Neuronal stem cell (in vitro differentiated cells): ENCODE data around the gene NLGN1.

Experiments
- DNase-seq: peaks from one replicate; pipeline ENCODE4 v3.0.0-alpha.2; 2013; ENCODE audit warnings: low spot score
- H2AFZ ChIP-seq: one replicate; pipeline ENCODE4 v1.6.1; 2013; ENCODE audit warnings: mild to moderate bottlenecking, low read length, inconsistent platforms
- H2AK5ac ChIP-seq: 2 replicates; pipeline ENCODE4 v1.6.1; 2013; ENCODE audit warnings: low read depth, mild to moderate bottlenecking, inconsistent platforms, low read length, moderate library complexity, mixed read lengths
- H2BK120ac ChIP-seq: 2 replicates; pipeline ENCODE4 v1.6.1; 2013; ENCODE audit warnings: low read depth, mild to moderate bottlenecking, inconsistent platforms, low read length, moderate library complexity, mixed read lengths
- H2BK12ac ChIP-seq: one replicate; pipeline ENCODE4 v1.6.1; 2013; ENCODE audit warnings: low read length, inconsistent platforms
- H2BK15ac ChIP-seq: 2 replicates; pipeline ENCODE4 v1.6.1; 2013; ENCODE audit warnings: mild to moderate bottlenecking, low read length, inconsistent platforms, mixed read lengths
- H2BK5ac ChIP-seq: one replicate; pipeline ENCODE4 v1.6.1; 2013; ENCODE audit warnings: inconsistent platforms, mild to moderate bottlenecking, low read length, moderate library complexity
- H3K14ac ChIP-seq: one replicate; pipeline ENCODE4 v1.6.1; 2013; ENCODE audit warnings: low read length, inconsistent platforms
- H3K18ac ChIP-seq: 2 replicates; pipeline ENCODE4 v1.6.1; 2013; ENCODE audit warnings: low read length, inconsistent platforms
- H3K23ac ChIP-seq: 2 replicates; pipeline ENCODE4 v1.6.1; 2013; ENCODE audit warnings: low read depth, mild to moderate bottlenecking, mixed read lengths, low read length, inconsistent platforms; ENCODE audit not compliant: poor library complexity
- H3K27ac ChIP-seq: replicated peaks from 3 replicates; pipeline ENCODE4 v1.5.1; 2013; ENCODE audit warnings: low read length, inconsistent platforms
- H3K27me3 ChIP-seq, 3 experiments: 2 replicates each; pipeline ENCODE4 v1.6.1; 2013; ENCODE audit warnings: low read length in 3 of 3, mild to moderate bottlenecking in 2 of 3, inconsistent platforms in 1 of 3, low read depth in 1 of 3, mixed read lengths in 1 of 3, moderate library complexity in 1 of 3; ENCODE audit not compliant: control insufficient read depth in 3 of 3, insufficient read depth in 3 of 3
- H3K36me3 ChIP-seq, 2 donors: replicated peaks in 1 of 2; 2 replicates each; pipeline ENCODE4 v1.6.1; 2013; ENCODE audit warnings: low read length in 2 of 2; ENCODE audit not compliant: control insufficient read depth in 2 of 2, insufficient read depth in 2 of 2
- H3K4ac ChIP-seq: 2 replicates; pipeline ENCODE4 v1.6.1; 2013; ENCODE audit warnings: inconsistent platforms, mild to moderate bottlenecking, low read length, moderate library complexity
- H3K4me1 ChIP-seq, 2 donors: 1 replicate in 1 of 2; 2 replicates in 1 of 2; pipeline ENCODE4 v1.6.1; 2013; ENCODE audit warnings: low read length in 2 of 2, low read depth in 1 of 2; ENCODE audit not compliant: control insufficient read depth in 2 of 2, insufficient read depth in 1 of 2
- H3K4me2 ChIP-seq: one replicate; pipeline ENCODE4 v1.6.1; 2013; ENCODE audit warnings: mild to moderate bottlenecking, low read length, inconsistent platforms; ENCODE audit not compliant: insufficient read depth, poor library complexity, severe bottlenecking
- H3K4me3 ChIP-seq, 2 donors: 2 replicates each; pipeline ENCODE4 v1.5.1; 2013; ENCODE audit warnings: low read length in 2 of 2, mild to moderate bottlenecking in 2 of 2, inconsistent platforms in 1 of 2, moderate library complexity in 1 of 2
- H3K79me1 ChIP-seq: one replicate; pipeline ENCODE4 v1.6.1; 2013; ENCODE audit warnings: low read depth, mild to moderate bottlenecking, inconsistent platforms, low read length, moderate library complexity
- H3K9ac ChIP-seq: one replicate; pipeline ENCODE4 v1.6.1; 2013; ENCODE audit warnings: mild to moderate bottlenecking, low read depth, low read length, inconsistent platforms; ENCODE audit not compliant: poor library complexity
- H3K9me3 ChIP-seq, 2 donors: replicated peaks in 1 of 2; 2 replicates each; pipeline versions ENCODE3 to v1.6.1; 2013; ENCODE audit warnings: low read length in 2 of 2, mild to moderate bottlenecking in 2 of 2, inconsistent platforms in 1 of 2, low read depth in 1 of 2, mixed read lengths in 1 of 2, moderate library complexity in 1 of 2; ENCODE audit not compliant: control insufficient read depth in 2 of 2, insufficient read depth in 1 of 2
- H4K8ac ChIP-seq: one replicate; pipeline ENCODE4 v1.6.1; 2013; ENCODE audit warnings: low read depth, mild to moderate bottlenecking, inconsistent platforms, low read length, moderate library complexity
- H4K91ac ChIP-seq: one replicate; pipeline ENCODE4 v1.6.1; 2013; ENCODE audit warnings: low read length, low read depth, mild to moderate bottlenecking, inconsistent platforms; ENCODE audit not compliant: poor library complexity
- WGBS, 2 donors: extraction: QIAGEN DNeasy Blood & Tissue Kit; methylation state at CpG; one replicate each; pipeline ENCODE4 v1.1.7; 2013; ENCODE audit warnings: missing lambda C conversion rate in 2 of 2, mixed read lengths in 1 of 2; ENCODE audit not compliant: insufficient read length in 2 of 2, insufficient replicate concordance in 1 of 2; ENCODE audit errors: extremely low coverage in 2 of 2; 5-methylcytosine and 5-hydroxymethylcytosine counted together

NLGN1 gene

DNA sequence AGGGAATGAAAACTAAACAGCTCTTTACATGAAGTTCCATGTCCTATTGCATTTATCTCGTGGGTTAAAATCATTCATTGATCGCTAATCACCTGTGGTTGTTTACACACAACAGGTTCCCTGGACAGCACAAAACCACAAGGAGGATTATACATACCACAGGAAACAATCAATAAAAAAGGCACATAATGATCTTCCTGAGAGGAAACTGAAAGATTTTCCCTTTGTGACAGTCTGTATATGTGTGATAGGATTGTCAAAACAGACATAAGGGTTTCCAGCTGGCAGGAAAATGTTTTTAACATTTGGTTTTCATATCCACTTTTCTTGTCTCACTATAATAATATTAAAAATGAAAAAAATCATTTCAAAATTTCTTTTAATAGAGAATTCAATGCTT is 541.8 kb downstream of the NLGN1 start:
- WGBS, 2 donors = no CpG with 5 or more reads among the region's 2 CpGs

DNA sequence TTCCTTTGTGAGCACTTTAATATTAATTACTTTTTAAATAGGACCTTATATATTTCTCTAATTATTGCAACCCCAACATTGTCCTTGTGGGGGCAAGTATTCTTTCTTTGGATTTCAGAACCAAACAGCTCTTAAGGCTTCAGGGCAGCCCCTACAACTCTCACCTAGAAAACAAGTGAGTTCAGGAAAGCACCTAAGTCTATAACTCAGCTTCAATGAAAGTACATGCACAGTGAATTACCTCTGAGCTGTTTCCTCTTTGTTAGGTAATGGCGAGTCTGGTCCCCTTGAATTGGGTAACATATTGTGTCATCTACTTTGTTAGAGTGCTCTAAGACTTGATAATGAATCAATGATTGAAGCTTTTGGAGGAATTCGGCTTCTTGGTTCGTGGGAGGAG is 545.7 kb downstream of the NLGN1 start:
- Histone ChIP-seq H4K8ac (no peak overlapping the region), H2BK120ac (no peak overlapping the region), H2BK15ac (no peak overlapping the region), H3K4me1 (peaks cover 12 to 13% of the 10 kb centered on the region in 2 donors), H2AFZ (no peak overlapping the region), H3K4ac (no peak overlapping the region), H3K23ac (no peak overlapping the region), H3K18ac (no peak overlapping the region), H3K27ac (no peak overlapping the region), H3K79me1 (no peaks in the 10 kb centered on the region), H3K9me3 (no peaks in the 10 kb centered on the region), H2BK12ac (no peak overlapping the region), H2BK5ac (no peak overlapping the region), H3K4me3 (no peak overlapping the region), H3K36me3 (no peaks in the 10 kb centered on the region), H3K27me3 (no peaks in the 10 kb centered on the region), H2AK5ac (no peak overlapping the region), H3K4me2 (no peak overlapping the region), H3K14ac (no peak overlapping the region), H4K91ac (no peak overlapping the region), H3K9ac (no peak overlapping the region)
- no CpG with 5 or more reads among the region's 3 CpGs for WGBS, 2 donors
- DNase-seq = no peak

More for the DNA sequence above, 541.8 kb downstream of the NLGN1 start:
- Histone ChIP-seq H3K18ac (no peak overlapping the region), H2BK15ac (no peak overlapping the region), H4K8ac (no peak overlapping the region), H2BK5ac (no peak overlapping the region), H3K4me1 (peaks cover 7 to 13% of the 10 kb centered on the region in 2 donors), H3K79me1 (no peaks in the 10 kb centered on the region), H3K36me3 (no peaks in the 10 kb centered on the region), H2BK120ac (no peak overlapping the region), H3K9me3 (no peaks in the 10 kb centered on the region), H2BK12ac (no peak overlapping the region), H3K9ac (no peak overlapping the region), H3K4ac (no peak overlapping the region), H3K4me2 (no peak overlapping the region), H3K14ac (no peak overlapping the region), H3K23ac (no peak overlapping the region), H3K4me3 (no peak overlapping the region), H3K27me3 (no peaks in the 10 kb centered on the region), H3K27ac (no peak overlapping the region), H4K91ac (no peak overlapping the region), H2AK5ac (no peak overlapping the region), H2AFZ (no peak overlapping the region)
- no peak for DNase-seq

DNA sequence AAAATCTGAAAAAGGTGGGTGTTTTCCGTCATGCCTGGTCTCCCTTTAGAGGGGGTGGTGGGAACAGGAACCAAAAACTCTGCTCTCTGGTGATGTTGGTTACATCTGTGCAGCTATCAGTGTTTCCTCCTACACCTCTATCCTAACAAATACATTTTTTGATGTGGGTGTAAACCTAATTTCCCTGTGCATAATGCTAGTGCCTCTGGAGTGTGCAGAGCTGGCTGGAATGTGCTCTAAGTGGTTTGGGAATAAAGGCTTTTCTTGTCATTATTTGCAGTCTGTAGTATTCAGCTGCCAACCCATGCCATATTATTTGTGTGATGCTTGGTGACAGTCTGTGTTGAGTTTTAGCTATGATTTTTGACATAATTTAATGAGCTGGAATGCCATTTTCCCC is 547.6 kb downstream of the NLGN1 start:
- no peak overlapping the region for H3K14ac ChIP-seq
- H4K91ac ChIP-seq = no peak overlapping the region
- H3K4ac ChIP-seq = no peak overlapping the region
- H2BK12ac ChIP-seq = no peak overlapping the region
- no peak overlapping the region for H3K4me3 ChIP-seq
- H3K79me1 ChIP-seq = no peaks in the 10 kb centered on the region
- no peaks in the 10 kb centered on the region for H3K36me3 ChIP-seq
- no peak overlapping the region for H2AFZ ChIP-seq
- no peak overlapping the region for H3K23ac ChIP-seq
- H2AK5ac ChIP-seq = no peak overlapping the region
- H2BK5ac ChIP-seq = no peak overlapping the region
- H2BK120ac ChIP-seq = no peak overlapping the region
- no peaks in the 10 kb centered on the region for H3K9me3 ChIP-seq
- H3K4me1 ChIP-seq = peaks cover 7 to 11% of the 10 kb centered on the region in 2 donors
- no peak for DNase-seq
- H2BK15ac ChIP-seq = no peak overlapping the region
- WGBS, 2 donors = no CpG with 5 or more reads among the region's 1 CpG
- H3K27me3 ChIP-seq = no peaks in the 10 kb centered on the region
- no peak overlapping the region for H3K9ac ChIP-seq
- H3K4me2 ChIP-seq = no peak overlapping the region
- H3K27ac ChIP-seq = no peak overlapping the region
- no peak overlapping the region for H4K8ac ChIP-seq
- no peak overlapping the region for H3K18ac ChIP-seq

DNA sequence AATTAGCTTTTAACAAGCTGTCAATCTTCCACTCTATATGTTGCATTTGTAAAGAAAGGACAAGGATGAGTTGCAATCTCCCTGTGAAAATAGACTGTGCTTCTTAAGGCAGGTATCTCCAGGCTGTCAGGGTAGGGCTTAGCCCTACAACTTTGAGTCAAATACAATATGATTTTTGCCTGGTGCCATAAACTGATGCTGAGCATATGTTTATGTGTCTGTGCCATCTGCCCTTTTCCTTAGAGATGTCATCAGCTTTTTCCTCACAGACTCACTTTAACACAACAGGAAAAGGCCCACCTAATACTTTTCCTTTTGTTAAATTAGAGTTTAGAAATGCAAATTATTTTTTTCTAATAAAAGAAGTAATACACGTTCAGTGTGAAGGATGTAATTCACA is 548.3 kb downstream of the NLGN1 start:
- H3K4me3 ChIP-seq = no peak overlapping the region
- H3K4me1 ChIP-seq = peaks cover 7 to 11% of the 10 kb centered on the region in 2 donors
- H3K27me3 ChIP-seq = no peaks in the 10 kb centered on the region
- H2BK15ac ChIP-seq = no peak overlapping the region
- no peak overlapping the region for H2BK12ac ChIP-seq
- H3K9ac ChIP-seq = no peak overlapping the region
- no peaks in the 10 kb centered on the region for H3K9me3 ChIP-seq
- H3K14ac ChIP-seq = no peak overlapping the region
- no peak overlapping the region for H3K4me2 ChIP-seq
- WGBS, 2 donors = no CpG with 5 or more reads among the region's 1 CpG
- no peak overlapping the region for H3K23ac ChIP-seq
- no peak overlapping the region for H2BK120ac ChIP-seq
- H4K8ac ChIP-seq = no peak overlapping the region
- no peak for DNase-seq
- H3K27ac ChIP-seq = no peak overlapping the region
- no peaks in the 10 kb centered on the region for H3K79me1 ChIP-seq
- no peak overlapping the region for H2AFZ ChIP-seq
- no peak overlapping the region for H4K91ac ChIP-seq
- H2AK5ac ChIP-seq = no peak overlapping the region
- no peak overlapping the region for H3K4ac ChIP-seq
- no peak overlapping the region for H3K18ac ChIP-seq
- H3K36me3 ChIP-seq = no peaks in the 10 kb centered on the region
- H2BK5ac ChIP-seq = no peak overlapping the region
